Activated CD4-positive, alpha-beta memory T cell treated with anti-CD3 and anti-CD28 coated beads for 36 hours (primary cell): Measurements from ENCODE around the gene PIK3AP1. TPM values are rescaled to one million over a fixed set of nuclear protein-coding genes. Genes with fewer than 3 reads are reported as not detected.
"Not testable (repeated sequence)": the region's sequence is repeated elsewhere in the genome, so short reads cannot be mapped to it uniquely, and the experiment has no call there.

Experiments used
- CTCF ChIA-PET: fragments of 350-600 bp; sonication (Branson Sonifier 250); formaldehyde crosslinking; loops from one replicate; lab custom pipeline; 2021; ENCODE audit warnings: antibody characterized with exemption, inconsistent platforms; lab: Charles Lee
- POLR2A ChIA-PET: fragments of 350-600 bp; sonication (Branson Sonifier 250); formaldehyde crosslinking; loops from one replicate; lab custom pipeline; 2021; ENCODE audit warnings: antibody characterized with exemption; lab: Charles Lee
- DNase-seq: peaks from one replicate; pipeline ENCODE4 v3.0.0-alpha.2; 2020
- H3K27ac Mint-ChIP-seq: one replicate; pipeline ENCODE4 v1.8.0; 2021; ENCODE audit warnings: mixed read lengths
- H3K27me3 Mint-ChIP-seq: one replicate; pipeline ENCODE4 v1.8.0; 2021; ENCODE audit warnings: mixed read lengths
- H3K36me3 Mint-ChIP-seq: one replicate; pipeline ENCODE4 v1.8.0; 2021; ENCODE audit warnings: mixed read lengths
- H3K4me1 Mint-ChIP-seq: one replicate; pipeline ENCODE4 v1.8.0; 2021; ENCODE audit warnings: low read depth, mixed read lengths
- H3K4me3 Mint-ChIP-seq: one replicate; pipeline ENCODE4 v1.8.0; 2021; ENCODE audit warnings: mild to moderate bottlenecking, mixed read lengths
- H3K9me3 Mint-ChIP-seq: one replicate; pipeline ENCODE4 v1.8.0; 2021; ENCODE audit warnings: mixed read lengths
- intact Hi-C: fragments of 100-400 bp; cut with micrococcal nuclease; formaldehyde crosslinking; loops from one replicate; pipeline ENCODE4 v1.15.1; 2023
- total RNA-seq, 2 experiments: library from RNA; stranded (reverse); gene quantifications; one replicate each; pipeline ENCODE4 v1.2.3, GENCODE V29; 2021

The PIK3AP1 gene
- total RNA-seq, 2 experiments from 2014 or later = 3.4 to 4.3 TPM

GRCh38 chr10:96747734-96748550 is 27.6 kb upstream of the PIK3AP1 start:
- H3K27ac Mint-ChIP-seq = no peak overlapping the region
- intact Hi-C loops = loop anchor here (5.0 kb wide), 1 partner anchor 106 kb away; no protein-coding TSS in a partner anchor
- peak; percentile 26 for DNase-seq
- peaks cover 7% of the 10 kb centered on the region for H3K4me1 Mint-ChIP-seq
- POLR2A ChIA-PET = no interaction called here
- no peak overlapping the region for H3K4me3 Mint-ChIP-seq
- H3K27me3 Mint-ChIP-seq = no peaks in the 10 kb centered on the region
- CTCF ChIA-PET = interaction anchor here (0.9 kb wide), 1 partner anchor 30 kb away, joined by 3 read pairs; no protein-coding TSS in a partner anchor
- no peaks in the 10 kb centered on the region for H3K9me3 Mint-ChIP-seq
- H3K36me3 Mint-ChIP-seq = no peaks in the 10 kb centered on the region

GRCh38 chr10:96746503-96746902 is 26.2 kb upstream of the PIK3AP1 start:
- Mint-ChIP-seq H3K27me3 (no peaks in the 10 kb centered on the region), H3K36me3 (no peaks in the 10 kb centered on the region), H3K4me1 (peaks cover 7% of the 10 kb centered on the region), H3K4me3 (no peak overlapping the region), H3K27ac (no peak overlapping the region), H3K9me3 (no peaks in the 10 kb centered on the region)
- intact Hi-C loops = loop anchor here (5.0 kb wide), 1 partner anchor 104 kb away; no protein-coding TSS in a partner anchor
- ChIA-PET CTCF (interaction anchor here (0.7 kb wide), 1 partner anchor 106 kb away, joined by 4 read pairs; no protein-coding TSS in a partner anchor), POLR2A (no interaction called here)
- DNase-seq = no peak

GRCh38 chr10:96745950-96746349 is 25.6 kb upstream of the PIK3AP1 start:
- H3K36me3 Mint-ChIP-seq = no peaks in the 10 kb centered on the region
- H3K27me3 Mint-ChIP-seq = no peaks in the 10 kb centered on the region
- ChIA-PET POLR2A (no interaction called here), CTCF (no interaction called here)
- no peak overlapping the region for H3K4me3 Mint-ChIP-seq
- no peak for DNase-seq
- intact Hi-C loops = loop anchor here (5.0 kb wide), 1 partner anchor 104 kb away; no protein-coding TSS in a partner anchor
- no peaks in the 10 kb centered on the region for H3K9me3 Mint-ChIP-seq
- H3K4me1 Mint-ChIP-seq = peaks cover 7% of the 10 kb centered on the region
- H3K27ac Mint-ChIP-seq = no peak overlapping the region

GRCh38 chr10:96743988-96744585 is 23.8 kb upstream of the PIK3AP1 start:
- DNase-seq = no peak
- H3K4me1 Mint-ChIP-seq = peaks cover 7% of the 10 kb centered on the region
- POLR2A ChIA-PET = no interaction called here
- no peak overlapping the region for H3K4me3 Mint-ChIP-seq
- CTCF ChIA-PET = interaction anchor here (0.6 to 1.0 kb wide), 2 partner anchors 20 to 103 kb away, joined by 3 to 4 read pairs; no protein-coding TSS in a partner anchor
- H3K9me3 Mint-ChIP-seq = no peaks in the 10 kb centered on the region
- intact Hi-C loops = no loop called here
- no peaks in the 10 kb centered on the region for H3K36me3 Mint-ChIP-seq
- no peaks in the 10 kb centered on the region for H3K27me3 Mint-ChIP-seq
- H3K27ac Mint-ChIP-seq = no peak overlapping the region

GRCh38 chr10:96741557-96741956 is 21.2 kb upstream of the PIK3AP1 start:
- H3K27me3 Mint-ChIP-seq, POLR2A ChIA-PET, H3K9me3 Mint-ChIP-seq, H3K36me3 Mint-ChIP-seq, CTCF ChIA-PET, intact Hi-C loops, H3K4me3 Mint-ChIP-seq, H3K27ac Mint-ChIP-seq, H3K4me1 Mint-ChIP-seq, DNase-seq: not testable (repeated sequence)

- POLR2A ChIA-PET = no interaction called here
Measured at GRCh38 chr10:96740579-96741281, 20.4 kb upstream of the PIK3AP1 start.

GRCh38 chr10:96740141-96740540 is 19.8 kb upstream of the PIK3AP1 start:
- no peaks in the 10 kb centered on the region for H3K36me3 Mint-ChIP-seq
- DNase-seq = no peak
- ChIA-PET POLR2A (no interaction called here), CTCF (no interaction called here)
- no peaks in the 10 kb centered on the region for H3K27me3 Mint-ChIP-seq
- intact Hi-C loops = no loop called here
- no peaks in the 10 kb centered on the region for H3K4me1 Mint-ChIP-seq
- H3K9me3 Mint-ChIP-seq = no peaks in the 10 kb centered on the region
- H3K27ac Mint-ChIP-seq = no peak overlapping the region
- H3K4me3 Mint-ChIP-seq = no peak overlapping the region

More at GRCh38 chr10:96740579-96741281, 20.4 kb upstream of the PIK3AP1 start:
- no peaks in the 10 kb centered on the region for H3K27me3 Mint-ChIP-seq
- H3K4me3 Mint-ChIP-seq = no peak overlapping the region
- H3K4me1 Mint-ChIP-seq = no peaks in the 10 kb centered on the region
- no peak overlapping the region for H3K27ac Mint-ChIP-seq
- CTCF ChIA-PET = no interaction called here
- DNase-seq = no peak
- H3K36me3 Mint-ChIP-seq = no peaks in the 10 kb centered on the region
- H3K9me3 Mint-ChIP-seq = no peaks in the 10 kb centered on the region
- intact Hi-C loops = no loop called here

GRCh38 chr10:96737307-96737902 is 17.1 kb upstream of the PIK3AP1 start:
- H3K4me3 Mint-ChIP-seq, H3K27ac Mint-ChIP-seq, H3K4me1 Mint-ChIP-seq, H3K36me3 Mint-ChIP-seq, H3K27me3 Mint-ChIP-seq, POLR2A ChIA-PET, H3K9me3 Mint-ChIP-seq, intact Hi-C loops, DNase-seq: not testable (repeated sequence)
- CTCF ChIA-PET = interaction anchor here (0.6 kb wide), 1 partner anchor 1527 kb away, joined by 3 read pairs; no protein-coding TSS in a partner anchor

- H3K36me3 Mint-ChIP-seq = no peaks in the 10 kb centered on the region
- peaks cover 12% of the 10 kb centered on the region for H3K4me1 Mint-ChIP-seq
- DNase-seq = no peak
- intact Hi-C loops = loop anchor here (5.0 to 10.0 kb wide), 2 partner anchors 212 to 350 kb away; partner anchors contain the start of gene TLL2
- POLR2A ChIA-PET = no interaction called here
- H3K27me3 Mint-ChIP-seq = peaks cover 3% of the 10 kb centered on the region
- H3K4me3 Mint-ChIP-seq = no peak overlapping the region
- no peak overlapping the region for H3K27ac Mint-ChIP-seq
- CTCF ChIA-PET = interaction anchor here (1.0 kb wide), 1 partner anchor 84 kb away, joined by 3 read pairs; no protein-coding TSS in a partner anchor
- H3K9me3 Mint-ChIP-seq = no peaks in the 10 kb centered on the region
Measured at GRCh38 chr10:96724621-96725020, 4.3 kb upstream of the PIK3AP1 start.

GRCh38 chr10:96721207-96721572 is 876 bp upstream of the PIK3AP1 start:
- Mint-ChIP-seq H3K27ac (no peak overlapping the region), H3K9me3 (no peaks in the 10 kb centered on the region), H3K36me3 (no peaks in the 10 kb centered on the region), H3K27me3 (peaks cover 1% of the 10 kb centered on the region), H3K4me1 (peaks cover 12% of the 10 kb centered on the region), H3K4me3 (peak overlapping the region; percentile 69)
- DNase-seq = no peak
- CTCF ChIA-PET = interaction anchor here (1.3 kb wide), 1 partner anchor 81 kb away, joined by 5 read pairs; no protein-coding TSS in a partner anchor
- intact Hi-C loops = loop anchor here (5.0 to 10.0 kb wide), 2 partner anchors 209 to 346 kb away; partner anchors contain the start of gene TLL2
- POLR2A ChIA-PET = no interaction called here

- H3K4me3 Mint-ChIP-seq = peak overlapping the region; percentile 89
- ChIA-PET CTCF (interaction anchor here (1.0 kb wide), 1 partner anchor 12 kb away, joined by 3 read pairs; no protein-coding TSS in a partner anchor), POLR2A (no interaction called here)
- H3K9me3 Mint-ChIP-seq = no peaks in the 10 kb centered on the region
- DNase-seq = peak; percentile 69
- peaks cover 1% of the 10 kb centered on the region for H3K27me3 Mint-ChIP-seq
- no peaks in the 10 kb centered on the region for H3K36me3 Mint-ChIP-seq
- peaks cover 12% of the 10 kb centered on the region for H3K4me1 Mint-ChIP-seq
- intact Hi-C loops = loop anchor here (1.0 to 10.0 kb wide), 4 partner anchors 77 to 345 kb away; partner anchors contain the start of genes TLL2 and TM9SF3
- no peak overlapping the region for H3K27ac Mint-ChIP-seq
Measured at GRCh38 chr10:96719850-96720421, 378 bp downstream of the PIK3AP1 start.
